SK-N-DZ (cell line): ENCODE results near the gene SYK.

ENCODE experiments used
- DNase-seq: peaks from one replicate; pipeline ENCODE4 v3.0.0-alpha.2; 2015; ENCODE audit warnings: low spot score

The SYK gene

DNA sequence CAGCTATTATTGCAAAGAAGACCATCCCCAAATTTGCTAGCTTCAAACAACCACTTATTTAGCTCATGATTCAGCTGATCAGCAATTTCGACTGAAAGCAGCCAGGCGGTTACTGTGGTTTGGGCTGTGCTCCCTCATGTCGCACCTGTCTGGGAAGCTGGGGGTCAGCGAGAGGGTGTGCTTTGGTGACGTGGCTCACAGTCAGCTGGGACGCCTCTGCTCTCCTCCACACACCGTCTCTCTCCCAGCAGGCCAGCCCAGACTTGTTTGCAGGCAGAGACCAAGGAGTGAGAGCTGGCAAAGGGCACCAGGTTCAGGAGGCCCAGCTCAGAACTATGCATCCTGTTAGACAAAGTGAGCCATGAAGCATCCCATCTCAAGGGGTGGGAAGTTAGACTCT is 140.9 kb downstream of the SYK start:
- DNase-seq = no peak

DNA sequence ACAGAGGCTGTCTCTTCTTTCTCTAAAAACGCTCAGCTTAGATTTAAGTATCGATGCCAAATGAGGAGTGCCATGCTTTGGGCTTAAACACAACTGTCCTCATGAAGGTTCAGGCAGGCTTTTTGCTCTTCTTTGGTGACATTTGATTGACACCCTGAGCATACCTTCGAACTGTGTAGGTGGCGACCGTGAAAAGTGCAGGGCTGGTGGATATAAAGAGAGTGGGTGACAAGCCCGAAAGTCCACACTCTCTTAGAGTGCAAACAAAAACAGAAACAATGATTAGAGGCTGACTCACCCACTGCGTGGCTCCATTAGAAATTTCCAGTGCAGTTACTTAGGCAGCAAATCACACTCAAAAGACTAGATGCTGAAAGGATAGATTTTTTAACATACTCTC is 141.7 kb downstream of the SYK start:
- no peak for DNase-seq

DNA sequence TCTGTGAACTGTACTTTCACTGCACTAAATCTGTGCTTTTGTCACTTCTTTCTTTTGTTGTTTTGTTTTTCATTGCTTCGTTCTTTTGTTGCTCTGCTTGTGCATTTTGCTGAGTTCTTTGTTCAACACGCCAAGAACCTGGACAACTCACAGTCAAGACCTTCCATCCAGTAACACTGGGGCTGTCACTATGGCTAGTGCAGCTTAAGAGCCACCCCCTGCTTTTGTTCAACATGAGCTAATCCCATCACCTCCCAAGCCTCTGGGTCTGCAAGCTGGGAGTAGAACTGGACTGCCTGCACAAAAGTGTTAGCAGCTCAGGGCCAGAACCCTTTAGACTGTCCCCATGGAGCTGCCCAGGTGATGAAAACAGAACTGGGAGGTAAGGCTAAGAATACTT is 143.7 kb downstream of the SYK start:
- no peak for DNase-seq

DNA sequence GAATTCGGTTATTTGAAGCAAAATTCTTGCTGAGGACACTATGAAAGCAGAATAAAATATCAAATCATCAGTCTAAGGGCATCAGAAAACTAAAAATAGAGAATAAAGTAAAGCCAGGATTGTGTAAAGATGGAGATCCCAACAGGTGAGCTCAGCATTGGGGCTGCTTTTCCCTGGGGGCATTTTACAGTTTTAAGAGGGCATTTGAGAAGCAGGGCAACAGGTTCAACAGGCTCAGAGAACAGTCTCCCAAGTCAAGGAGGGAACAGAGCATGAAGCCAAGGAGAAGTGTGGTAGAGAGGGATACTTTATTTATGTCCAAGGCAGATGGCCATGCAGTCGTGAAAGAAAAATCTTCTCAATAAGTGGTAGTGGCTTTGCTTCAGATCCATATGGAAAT is 145.4 kb downstream of the SYK start:
- no peak for DNase-seq
